HG02885 (cell line): Measurements from ENCODE around the gene HEBP2.
"Not testable (repeated sequence)": the region's sequence is repeated elsewhere in the genome, so short reads cannot be mapped to it uniquely, and the experiment has no call there.

Experiments
- ATAC-seq: cut with Tn5 transposase; IDR thresholded peaks from one replicate; pipeline ENCODE4 v1.9.1; 2021; ENCODE audit warnings: mild to moderate bottlenecking; ENCODE audit not compliant: unreplicated experiment, poor library complexity

The HEBP2 gene

DNA sequence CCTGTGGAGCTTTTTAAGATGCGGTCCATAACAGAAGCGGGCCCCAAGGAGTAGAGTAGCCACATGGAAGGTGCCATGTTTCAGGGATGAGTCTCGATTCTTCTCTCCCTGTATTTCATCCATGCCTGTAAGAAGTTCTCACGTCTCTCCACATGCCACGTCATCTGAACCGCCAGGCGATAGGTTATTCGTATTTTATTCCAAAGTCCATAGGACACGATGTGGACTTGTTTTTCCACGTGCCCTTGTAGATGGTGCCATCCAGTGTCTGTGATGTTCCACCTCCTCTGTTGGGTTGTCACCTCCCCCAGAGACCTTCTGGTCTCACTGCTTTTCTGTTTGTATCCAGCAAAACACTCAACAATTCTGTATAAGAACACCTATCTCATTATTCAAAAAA is 17.6 kb downstream of the HEBP2 start:
- no peak for ATAC-seq

DNA sequence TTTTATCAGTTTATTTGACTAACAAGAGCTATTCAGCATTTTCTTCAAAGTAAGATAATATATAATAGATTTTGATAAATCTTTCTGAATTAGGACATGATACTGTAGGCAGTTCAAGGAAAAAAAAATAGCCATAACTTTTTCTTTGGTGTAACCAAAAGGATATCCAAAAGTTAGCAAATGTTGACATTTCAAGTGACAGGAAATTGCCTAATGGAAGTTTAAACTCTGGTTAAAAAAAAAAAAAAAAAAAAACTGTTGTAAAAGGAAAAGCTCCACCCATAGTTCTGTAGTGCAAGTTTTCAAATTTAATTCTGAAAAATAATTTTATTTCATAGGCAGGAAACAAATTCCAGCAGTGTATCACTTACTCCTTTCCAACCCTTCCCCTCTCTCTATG is 18.8 kb downstream of the HEBP2 start:
- no peak for ATAC-seq

DNA sequence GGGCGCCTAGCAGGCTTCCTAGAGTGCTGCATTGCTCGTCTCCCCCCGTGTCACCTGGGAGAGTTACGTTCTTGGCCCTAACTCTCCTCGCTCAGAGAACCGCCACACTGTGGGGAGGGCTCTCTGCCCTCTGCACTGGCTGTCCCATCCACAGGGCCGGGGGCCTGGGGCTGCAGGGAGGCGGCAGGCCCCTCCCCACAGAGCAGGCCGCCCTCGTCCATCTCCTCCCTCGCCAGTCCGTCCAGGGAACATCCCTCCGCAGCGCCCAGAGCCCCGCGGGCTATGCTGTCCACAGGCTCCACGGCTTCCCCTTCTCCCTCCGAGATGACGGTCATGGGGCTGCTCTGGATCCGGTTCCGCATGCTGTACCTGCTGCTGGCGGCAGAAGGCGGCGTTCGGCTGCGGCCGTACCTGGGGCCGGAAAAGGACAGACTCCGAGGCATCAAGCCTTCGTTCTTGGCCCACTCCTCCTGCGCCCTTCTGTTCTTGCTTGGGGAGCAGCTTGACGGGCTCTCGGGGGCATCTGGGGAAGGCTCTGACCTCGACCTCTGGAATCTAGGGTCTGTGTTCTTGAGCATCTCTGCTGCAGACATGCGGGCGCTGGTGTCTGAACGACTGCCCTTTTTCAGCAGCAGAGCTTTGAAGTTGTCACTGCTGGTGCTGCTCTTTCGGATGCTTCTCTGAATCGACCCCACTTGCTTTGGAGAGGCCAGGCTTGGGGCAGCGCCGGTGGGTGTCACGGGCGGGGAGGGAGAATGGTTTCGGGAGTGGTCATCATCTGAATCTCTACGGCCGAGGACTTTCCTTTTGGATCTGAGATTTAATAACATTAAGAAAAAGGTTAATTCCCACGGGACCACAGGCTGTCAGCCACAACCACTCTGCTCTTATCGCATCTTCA is 20.2 kb downstream of the HEBP2 start:
- ATAC-seq, result no peak

GRCh38 chr6:138425256-138425655 is 21.2 kb downstream of the HEBP2 start:
- ATAC-seq, result not testable (repeated sequence)

DNA sequence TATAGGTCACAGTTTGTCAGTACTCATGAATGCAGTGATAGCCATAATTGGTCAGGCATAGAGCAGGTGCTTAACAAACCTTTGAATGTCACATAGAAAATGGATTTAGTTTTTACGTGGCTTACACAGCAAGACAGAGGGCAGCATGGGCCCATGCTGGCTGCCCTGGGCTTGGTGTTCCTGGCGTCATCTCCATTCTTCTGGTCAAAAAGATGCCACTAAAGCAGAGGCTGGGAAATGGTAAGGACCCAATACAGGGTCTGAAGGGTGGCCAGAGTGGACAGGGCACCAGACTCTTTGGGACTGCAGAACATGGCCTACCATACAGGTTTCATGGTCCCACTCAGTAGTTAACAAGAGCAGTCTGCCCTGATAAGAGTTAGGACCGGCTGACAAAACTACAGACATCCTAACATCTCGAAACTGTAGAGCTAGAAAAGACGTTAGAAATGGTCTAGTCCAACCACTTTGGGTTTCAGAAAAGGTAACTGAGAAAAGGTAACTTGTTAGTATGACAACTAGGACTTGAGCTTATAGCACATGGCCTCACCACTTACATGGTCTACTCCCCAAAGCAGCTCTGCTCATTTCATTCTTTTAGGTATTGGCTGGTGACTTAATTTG is 22.6 kb downstream of the HEBP2 start:
- ATAC-seq, result peak; percentile 61

DNA sequence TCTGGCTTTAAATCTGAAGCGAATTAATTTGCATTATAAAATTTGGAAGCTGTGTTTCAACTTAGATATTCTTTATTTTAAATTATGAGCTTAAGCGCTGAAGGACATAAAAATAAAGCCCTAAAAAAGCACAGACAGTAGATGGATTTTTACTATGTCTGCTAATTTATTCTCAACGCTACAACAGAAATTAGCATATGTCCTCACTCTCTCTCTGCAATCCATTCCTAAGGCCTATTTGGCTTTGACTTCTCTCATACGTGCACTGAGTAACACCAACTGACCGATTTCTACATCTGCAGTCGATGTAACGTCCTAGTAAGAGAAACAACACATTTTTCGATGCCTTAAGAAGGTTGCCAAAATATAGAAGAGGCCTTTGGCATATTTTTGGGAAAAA is 23.7 kb downstream of the HEBP2 start:
- no peak for ATAC-seq

GRCh38 chr6:138428944-138429598 is 25.0 kb downstream of the HEBP2 start:
- no peak for ATAC-seq

DNA sequence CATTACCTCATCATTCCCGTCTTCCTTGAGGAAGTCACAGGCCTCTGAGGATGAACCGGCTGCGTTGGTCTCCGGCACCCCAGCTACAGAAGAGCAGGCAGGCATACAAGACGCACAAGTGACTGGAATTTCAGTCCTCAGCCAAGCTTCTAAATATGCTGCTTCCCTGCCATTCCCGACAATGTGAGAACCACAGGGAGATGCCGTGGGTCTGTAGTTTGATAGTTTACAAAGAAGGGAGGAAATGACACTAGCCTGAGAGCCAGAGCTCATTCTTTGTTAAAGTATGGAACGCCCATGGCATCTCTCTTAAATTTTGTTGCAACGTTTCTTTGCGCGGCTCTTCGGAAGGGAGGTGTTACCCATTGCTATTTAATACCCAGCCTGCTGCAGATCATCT is 25.7 kb downstream of the HEBP2 start:
- ATAC-seq, result no peak

DNA sequence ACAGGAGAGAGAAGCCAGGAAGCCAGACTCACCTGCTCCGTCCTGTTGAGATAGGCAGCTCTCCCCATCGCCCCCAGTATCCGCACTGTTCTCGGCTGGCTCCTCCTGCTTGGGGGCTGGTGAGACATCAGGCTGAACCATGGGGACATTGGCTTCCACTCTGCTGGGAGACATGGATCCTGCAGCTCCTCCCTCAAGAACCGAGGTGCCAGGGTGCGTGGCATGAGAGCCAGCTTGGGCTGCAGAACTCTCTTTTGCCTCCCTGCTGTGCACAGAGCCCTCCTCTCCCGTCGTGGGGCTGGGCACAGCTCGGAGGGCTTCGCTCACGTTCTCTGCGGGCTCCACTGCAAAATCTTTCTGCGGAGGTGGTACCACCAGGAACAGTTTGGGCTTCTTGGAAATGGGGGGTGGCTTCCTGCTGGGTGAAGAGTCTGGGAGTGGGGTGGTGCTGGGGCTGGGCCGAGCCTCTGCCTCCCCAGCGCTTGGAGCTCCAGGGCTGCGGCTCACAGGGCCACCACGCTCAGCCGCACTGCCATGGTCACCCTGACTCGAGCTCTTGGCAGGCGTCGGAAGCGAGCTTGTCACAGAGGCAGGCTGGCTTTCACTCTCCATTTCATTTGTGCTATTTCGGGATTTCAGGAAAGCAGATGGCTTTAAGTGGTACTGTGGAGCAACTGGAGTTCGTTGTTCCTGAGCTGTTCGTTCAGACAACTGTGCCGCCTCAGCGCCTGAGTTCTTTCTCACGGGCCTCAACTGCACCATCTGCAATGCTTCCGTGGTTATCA is 26.5 kb downstream of the HEBP2 start:
- ATAC-seq, result no peak

- no peak for ATAC-seq
Measured at GRCh38 chr6:138431256-138432062, 27.4 kb downstream of the HEBP2 start.

DNA sequence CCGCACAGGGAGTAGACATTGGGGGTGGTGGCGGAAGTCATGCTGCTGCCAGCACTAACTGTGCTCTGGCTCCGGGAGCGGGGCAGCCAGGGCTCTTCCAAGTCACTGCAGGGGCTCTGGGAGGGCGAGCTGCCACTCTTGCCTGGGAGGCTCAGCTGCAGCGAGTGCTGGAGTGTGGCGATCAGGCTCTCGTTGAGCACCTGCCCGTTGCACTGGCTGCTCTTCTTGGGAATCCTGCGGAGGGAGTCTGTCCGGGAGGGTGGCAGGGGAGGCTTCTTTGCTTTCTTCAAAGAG is 28.0 kb downstream of the HEBP2 start:
- ATAC-seq, result no peak

DNA sequence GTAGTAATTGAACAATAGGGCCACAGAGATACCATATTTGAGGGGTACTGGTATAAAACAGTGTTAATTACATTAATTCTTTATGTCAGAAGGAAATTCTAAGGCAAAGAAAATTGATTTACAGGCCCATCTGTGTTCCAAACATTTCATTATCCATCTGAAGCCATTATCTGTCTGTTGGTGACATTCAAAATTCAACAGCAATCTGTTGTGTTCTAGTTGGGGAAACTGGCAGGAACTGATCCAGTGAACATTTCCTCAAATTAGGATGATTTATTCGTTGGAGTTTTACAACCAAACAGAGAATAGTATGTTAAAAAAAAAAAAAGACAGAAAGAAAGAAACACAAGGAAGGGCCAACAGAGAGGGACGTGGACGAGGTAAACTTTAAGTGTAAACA is 30.1 kb downstream of the HEBP2 start:
- no peak for ATAC-seq

DNA sequence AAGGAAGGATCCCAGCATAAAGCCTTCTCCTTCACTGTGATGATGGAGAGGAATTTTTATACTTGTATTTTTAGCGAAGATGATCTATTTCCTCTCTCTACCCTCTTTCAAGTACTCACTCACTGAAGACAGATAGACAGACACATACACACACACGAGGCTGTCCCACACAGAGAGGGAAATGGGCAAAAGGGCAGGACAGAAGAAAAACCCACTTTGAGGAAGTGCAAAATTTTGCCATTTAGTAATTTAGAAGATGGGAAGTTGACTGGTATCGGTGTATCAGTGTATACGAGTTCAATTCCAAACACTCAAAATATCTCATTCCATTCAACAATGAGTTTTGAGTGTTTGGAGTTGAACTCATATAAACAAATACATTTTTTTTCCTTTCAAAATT is 30.9 kb downstream of the HEBP2 start:
- no peak for ATAC-seq

GRCh38 chr6:138439546-138439945 is 35.5 kb downstream of the HEBP2 start:
- no peak for ATAC-seq

- no peak for ATAC-seq
Measured at GRCh38 chr6:138440296-138440695, 36.3 kb downstream of the HEBP2 start.

DNA sequence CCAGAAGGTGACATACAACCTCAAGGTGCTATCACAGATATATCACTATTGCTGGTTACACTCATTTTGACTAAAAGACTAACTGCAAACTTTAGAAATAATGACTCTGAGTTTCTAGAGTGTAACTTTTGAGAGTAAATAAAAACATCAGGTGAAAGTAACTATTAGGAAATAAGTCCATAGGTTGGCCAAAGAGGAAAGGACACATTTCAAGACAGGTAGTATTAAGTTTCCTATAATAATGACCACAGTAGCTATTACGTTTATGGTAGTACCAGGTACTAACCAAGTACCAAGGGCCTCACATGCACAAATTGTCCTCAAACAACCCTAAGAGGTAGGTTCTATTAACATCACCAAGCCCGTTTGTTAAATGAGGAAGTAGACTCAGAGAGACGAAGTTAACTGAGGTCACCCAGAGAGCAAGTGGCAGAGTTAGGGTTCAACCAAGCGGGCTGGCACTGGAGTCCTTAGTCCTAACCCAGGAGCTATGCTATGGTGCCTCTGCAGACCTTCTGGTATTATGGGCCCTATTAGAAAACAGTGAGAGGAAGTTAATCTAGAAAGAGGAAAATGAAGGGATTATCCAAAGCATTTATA is 36.8 kb downstream of the HEBP2 start:
- no peak for ATAC-seq

DNA sequence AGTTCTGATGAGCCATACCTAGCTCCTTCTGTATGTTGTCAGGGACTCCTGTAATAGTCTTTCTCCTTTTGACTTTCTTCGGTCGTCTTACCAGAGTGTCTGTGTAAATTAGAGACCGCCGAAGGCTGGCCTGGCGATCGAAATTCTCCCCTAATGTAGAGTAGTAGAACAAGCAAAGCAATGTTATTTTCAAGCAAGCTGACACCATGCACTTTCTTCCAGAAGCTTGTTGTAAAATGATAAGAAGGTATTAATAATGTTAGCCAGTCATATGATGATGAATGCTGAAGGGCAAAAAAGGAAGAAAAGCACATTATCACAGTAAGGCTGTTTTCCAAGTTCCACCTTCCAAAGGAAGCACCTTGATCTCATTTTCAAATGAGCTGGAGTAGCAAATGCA is 37.9 kb downstream of the HEBP2 start:
- ATAC-seq, result no peak

GRCh38 chr6:138442663-138443062 is 38.6 kb downstream of the HEBP2 start:
- ATAC-seq, result no peak

DNA sequence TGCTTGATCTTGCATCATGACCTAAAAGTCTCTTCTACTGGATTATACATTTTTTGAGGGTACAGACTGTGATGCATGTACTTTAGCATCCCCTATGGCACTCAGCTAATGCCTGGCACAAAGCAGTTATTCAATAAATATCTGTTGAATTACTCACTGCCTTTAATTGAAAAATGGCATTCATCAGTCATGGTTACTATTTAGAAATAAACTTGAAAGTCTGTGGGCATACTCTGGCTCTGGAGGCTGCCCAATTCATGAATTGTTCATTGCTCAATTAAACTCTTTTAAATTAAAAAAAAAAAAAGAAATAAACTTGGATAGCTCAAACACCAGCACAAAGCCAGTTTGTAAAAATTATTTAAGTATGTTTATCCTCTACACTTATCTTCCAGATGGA is 40.0 kb downstream of the HEBP2 start:
- no peak for ATAC-seq

DNA sequence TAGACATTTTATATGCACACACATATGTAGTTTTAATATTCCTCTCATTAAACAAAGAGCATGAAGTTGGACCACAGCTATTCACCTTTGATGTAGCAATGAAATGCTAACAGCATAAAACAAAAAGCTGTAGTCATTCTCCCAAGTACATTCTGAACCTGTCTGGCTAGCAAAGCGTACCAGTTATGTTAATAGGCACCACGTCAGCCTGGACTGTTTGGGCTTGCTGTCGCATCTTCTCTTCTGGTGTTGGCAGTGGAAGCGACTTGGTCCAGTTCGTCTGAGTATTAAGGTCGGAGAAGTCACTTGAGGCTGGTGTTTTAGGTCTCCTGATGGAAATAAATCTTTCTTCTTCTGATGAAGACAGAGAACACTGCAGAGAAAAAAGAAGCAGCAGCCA is 42.8 kb downstream of the HEBP2 start:
- no peak for ATAC-seq
